Measurements from ENCODE around the gene GAL3ST1. TPM values are rescaled to one million over a fixed set of nuclear protein-coding genes. Genes with fewer than 3 reads are reported as not detected.
A peak's percentile ranks its signal among the peaks of the same experiment; 100 is the strongest.

Gene GAL3ST1
- total and polyA plus RNA-seq, 5 experiments from 2014 or later, result 1.1 to 2.7 (median 1.6) TPM; not detected in 2

DNA sequence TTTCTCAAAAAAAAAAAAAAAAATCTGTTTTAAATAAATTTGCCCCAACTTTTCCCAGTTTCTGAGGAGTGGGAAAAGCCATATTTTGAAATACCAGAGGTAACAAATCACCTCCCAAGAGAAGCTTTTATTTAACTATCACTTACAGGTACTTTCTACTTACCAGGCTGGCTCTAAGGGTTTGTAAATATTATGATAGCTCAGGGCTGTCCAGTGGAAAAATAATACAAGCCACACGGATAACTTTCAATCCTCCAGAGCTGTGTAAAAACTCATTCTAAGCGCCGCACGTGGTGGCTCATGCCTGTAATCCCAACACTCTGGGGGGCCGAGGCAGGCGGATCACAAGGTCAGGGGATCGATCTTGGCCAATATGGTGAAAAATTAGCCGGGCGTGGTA is 63.4 kb downstream of the GAL3ST1 start:
- POLR2A ChIA-PET, result interaction anchor here (0.6 kb wide), 1 partner anchor 987 kb away, joined by 3 read pairs; no protein-coding TSS in a partner anchor

DNA sequence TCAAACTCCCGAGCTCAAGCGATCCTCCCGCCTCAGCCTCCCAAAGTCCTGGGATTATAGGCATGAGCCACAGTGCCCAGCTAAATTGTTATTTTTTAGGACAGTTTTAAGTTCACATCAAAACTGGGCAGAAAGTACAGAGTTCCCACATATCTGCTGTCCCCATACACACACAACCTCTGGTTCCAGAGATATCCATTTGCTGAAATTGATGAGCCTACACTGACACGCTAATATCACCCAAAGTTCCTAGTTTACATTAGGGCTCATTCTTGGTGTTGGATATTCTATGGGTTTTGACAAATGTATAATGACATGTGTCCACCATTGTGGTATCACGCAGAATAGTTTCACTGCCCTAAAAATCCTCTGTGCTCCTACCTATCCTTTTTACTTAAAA is 66.2 kb downstream of the GAL3ST1 start:
- H3K9me3 Mint-ChIP-seq, result peaks cover 0 to 2% (median 0%) of the 10 kb centered on the region in 9 donors
- no peak overlapping the region for H3K4me3 Mint-ChIP-seq
- no peak for ATAC-seq
- POLR2A ChIA-PET, result no interaction called here
- H3K4me1 Mint-ChIP-seq, result peaks cover 0 to 4% (median 1%) of the 10 kb centered on the region in 4 donors
- no peak for DNase-seq
- H3K36me3 Mint-ChIP-seq, result no peaks in the 10 kb centered on the region
- H3K27me3 Mint-ChIP-seq, result peaks cover 11 to 36% (median 26%) of the 10 kb centered on the region in 5 donors
- H3K27ac Mint-ChIP-seq, result no peak overlapping the region

More for the DNA sequence above, 63.4 kb downstream of the GAL3ST1 start:
- H3K36me3 Mint-ChIP-seq, result no peaks in the 10 kb centered on the region
- peaks cover 5 to 13% (median 12%) of the 10 kb centered on the region in 5 donors for H3K27me3 Mint-ChIP-seq
- no peak for ATAC-seq
- H3K9me3 Mint-ChIP-seq, result peaks cover 0 to 6% (median 0%) of the 10 kb centered on the region in 9 donors
- DNase-seq, result no peak
- H3K4me1 Mint-ChIP-seq, result peaks cover 0 to 1% (median 0%) of the 10 kb centered on the region in 4 donors
- H3K27ac Mint-ChIP-seq, result no peak overlapping the region
- H3K4me3 Mint-ChIP-seq, result no peak overlapping the region

DNA sequence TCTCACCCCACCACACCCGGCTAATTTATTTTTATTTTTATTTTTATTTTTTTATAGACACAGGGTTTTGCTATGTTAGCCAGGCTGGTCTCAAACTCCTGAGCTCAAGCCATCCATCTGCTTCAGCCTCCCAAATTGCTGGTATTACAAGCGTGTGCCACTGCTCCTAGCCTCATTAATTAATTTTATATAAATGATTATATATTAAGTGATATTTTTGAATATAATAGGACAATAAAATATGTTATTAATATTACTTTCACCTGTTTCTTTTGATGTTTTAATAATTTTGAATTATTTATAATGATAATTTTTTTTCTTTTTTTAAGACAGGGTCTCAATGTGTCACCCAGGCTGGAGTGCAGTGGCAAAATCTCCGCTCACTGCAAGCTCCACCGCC is 66.8 kb downstream of the GAL3ST1 start:
- ATAC-seq (no peak), DNase-seq (no peak)
- Mint-ChIP-seq H3K27me3 (peaks cover 11 to 41% (median 28%) of the 10 kb centered on the region in 5 donors), H3K4me3 (no peak overlapping the region), H3K27ac (no peak overlapping the region), H3K36me3 (no peaks in the 10 kb centered on the region), H3K9me3 (peaks cover 0 to 2% (median 0%) of the 10 kb centered on the region in 9 donors), H3K4me1 (peaks cover 0 to 4% (median 1%) of the 10 kb centered on the region in 4 donors)
- POLR2A ChIA-PET, result no interaction called here

GRCh38 chr22:30506507-30506968 is 67.9 kb downstream of the GAL3ST1 start:
- Mint-ChIP-seq H3K4me1 (peaks cover 0 to 4% (median 1%) of the 10 kb centered on the region in 4 donors), H3K9me3 (no peaks in the 10 kb centered on the region), H3K27me3 (peaks cover 11 to 43% (median 28%) of the 10 kb centered on the region in 5 donors), H3K27ac (peak overlapping the region in 1 of 10 donors; percentile 14), H3K4me3 (no peak overlapping the region), H3K36me3 (no peaks in the 10 kb centered on the region)
- DNase-seq (no peak), ATAC-seq (no peak)
- POLR2A ChIA-PET, result no interaction called here

Other genes starting within 250 kb of the GAL3ST1 start
- gene TBC1D10A, start 247.7 kb downstream of the GAL3ST1 start, total RNA-seq, result 10 to 100 TPM; 66.7 to 67.7 TPM
- gene TBC1D10A, start 247.7 kb downstream of the GAL3ST1 start, polyA plus RNA-seq, result 10 to 100 TPM; 56.7 to 83.4 (median 62.0) TPM
- 100 to 1,000 TPM; 313 to 314 TPM for gene SF3A1, start 217.8 kb downstream of the GAL3ST1 start, total RNA-seq
- gene SF3A1, start 217.8 kb downstream of the GAL3ST1 start, polyA plus RNA-seq, result 100 to 1,000 TPM in 1 of 3 donors, 10 to 100 TPM in 2; 66.5 to 119 (median 99.8) TPM
- 1 to 10 TPM; 2.8 to 4.1 TPM for gene CCDC157, start 217.7 kb downstream of the GAL3ST1 start, total RNA-seq
- gene CCDC157, start 217.7 kb downstream of the GAL3ST1 start, polyA plus RNA-seq, result 1 to 10 TPM in 2 of 3 donors, under 1 TPM in 1; 0.66 to 2.5 (median 1.1) TPM
- gene RNF215, start 187.3 kb downstream of the GAL3ST1 start, total RNA-seq, result 1 to 10 TPM; 5.6 to 6.2 TPM
- gene RNF215, start 187.3 kb downstream of the GAL3ST1 start, polyA plus RNA-seq, result under 1 TPM; 0.14 to 0.44 (median 0.39) TPM
- gene SEC14L2, start 177.6 kb downstream of the GAL3ST1 start, total RNA-seq, result 10 to 100 TPM; 17.8 to 19.9 TPM
- gene SEC14L2, start 177.6 kb downstream of the GAL3ST1 start, polyA plus RNA-seq, result 10 to 100 TPM; 16.8 to 25.9 (median 22.5) TPM
- 10 to 100 TPM; 15.8 to 18.0 TPM for gene MTFP1, start 148.9 kb downstream of the GAL3ST1 start, total RNA-seq
- gene MTFP1, start 148.9 kb downstream of the GAL3ST1 start, polyA plus RNA-seq, result 10 to 100 TPM; 42.3 to 53.5 (median 50.0) TPM
- not detected for gene SEC14L3, start 102.6 kb downstream of the GAL3ST1 start, total RNA-seq
- not detected for gene SEC14L3, start 102.6 kb downstream of the GAL3ST1 start, polyA plus RNA-seq
- not detected for gene SEC14L4, start 69.0 kb downstream of the GAL3ST1 start, total RNA-seq
- gene SEC14L4, start 69.0 kb downstream of the GAL3ST1 start, polyA plus RNA-seq, result not detected
- gene SEC14L6, start 27.9 kb downstream of the GAL3ST1 start, total RNA-seq, result not detected
- gene SEC14L6, start 27.9 kb downstream of the GAL3ST1 start, polyA plus RNA-seq, result not detected
- 10 to 100 TPM; 60.4 to 70.2 TPM for gene PES1, start 17.2 kb upstream of the GAL3ST1 start, total RNA-seq
- 10 to 100 TPM; 34.0 to 57.8 (median 34.3) TPM for gene PES1, start 17.2 kb upstream of the GAL3ST1 start, polyA plus RNA-seq
- gene TCN2, start 32.5 kb upstream of the GAL3ST1 start, total RNA-seq, result under 1 TPM in 1 of 2 experiments, not detected in 1; 0.62 TPM
- gene TCN2, start 32.5 kb upstream of the GAL3ST1 start, polyA plus RNA-seq, result under 1 TPM in 1 of 3 donors, not detected in 2; 0.20 TPM
- gene SLC35E4, start 61.1 kb upstream of the GAL3ST1 start, total RNA-seq, result 1 to 10 TPM; 1.5 to 1.6 TPM
- under 1 TPM; 0.64 to 0.94 (median 0.94) TPM for gene SLC35E4, start 61.1 kb upstream of the GAL3ST1 start, polyA plus RNA-seq
- gene DUSP18, start 93.2 kb upstream of the GAL3ST1 start, total RNA-seq, result 10 to 100 TPM; 14.8 to 18.6 TPM
- 1 to 10 TPM; 5.1 to 7.8 (median 6.6) TPM for gene DUSP18, start 93.2 kb upstream of the GAL3ST1 start, polyA plus RNA-seq
- gene OSBP2, start 120.2 kb upstream of the GAL3ST1 start, total RNA-seq, result 1 to 10 TPM; 1.3 to 1.8 TPM
- under 1 TPM; 0.60 to 0.75 (median 0.70) TPM for gene OSBP2, start 120.2 kb upstream of the GAL3ST1 start, polyA plus RNA-seq

All from naive thymus-derived CD8-positive, alpha-beta T cell (primary cell).